Measurements from ENCODE around the gene ELSPBP1. TPM values are rescaled to one million over a fixed set of nuclear protein-coding genes. Genes with fewer than 3 reads are reported as not detected.
"Not testable (repeated sequence)": the region's sequence is repeated elsewhere in the genome, so short reads cannot be mapped to it uniquely, and the experiment has no call there.

Gene ELSPBP1
- not detected in 2 replicates for polyA plus RNA-seq (2011; rRNA removed)
- not detected in 2 replicates for polyA minus RNA-seq (2011; rRNA and poly(A)+ RNA removed)

GRCh38 chr19:47994209-47994802 lies at the start of gene ELSPBP1:
Gene ELSPBP1, plus strand, starts transcription at chr19:47994632. Its CDS starts 14,036 bp downstream, at chr19:48008668.
- POLR2A ChIA-PET: no interaction called here
- no peaks in the 10 kb centered on the region for H3K9me3 ChIP-seq (ENCODE audit: control insufficient read depth, insufficient read depth, low read length)
- H3K27me3 ChIP-seq (ENCODE audit: control insufficient read depth, insufficient read depth, low read length): peaks cover 4% of the 10 kb centered on the region
- no peak within 1 kb of the TSS for H3K4me3 ChIP-seq (ENCODE audit: low read depth, low read length)
- no peak for DNase-seq (ENCODE audit: low read depth, low spot score)
- no peak for TF ChIP-seq CTCF (IDR thresholded peaks at IDR 0.05; ENCODE audit: low read depth, low read length)
- CTCF ChIA-PET: interaction anchor here (0.6 to 1.7 kb wide), 2 partner anchors 31 to 191 kb away, joined by 3 to 5 read pairs; no protein-coding TSS in a partner anchor
- no peak within 1 kb of the TSS for H3K27ac ChIP-seq (ENCODE audit: low read depth, low read length)

GRCh38 chr19:47949852-47950521 lies 44.4 kb upstream of the ELSPBP1 start:
- CTCF ChIA-PET; POLR2A ChIA-PET; DNase-seq (ENCODE audit: low read depth, low spot score); H3K27ac ChIP-seq (ENCODE audit: low read depth, low read length); H3K9me3 ChIP-seq (ENCODE audit: control insufficient read depth, insufficient read depth, low read length); H3K4me3 ChIP-seq (ENCODE audit: low read depth, low read length); H3K27me3 ChIP-seq (ENCODE audit: control insufficient read depth, insufficient read depth, low read length): not testable (repeated sequence)
- TF ChIP-seq CTCF (IDR thresholded peaks at IDR 0.05; ENCODE audit: low read depth, low read length): 0 out of 2 replicates have a peak, but pooled peaks have one; percentile 18

DNA sequence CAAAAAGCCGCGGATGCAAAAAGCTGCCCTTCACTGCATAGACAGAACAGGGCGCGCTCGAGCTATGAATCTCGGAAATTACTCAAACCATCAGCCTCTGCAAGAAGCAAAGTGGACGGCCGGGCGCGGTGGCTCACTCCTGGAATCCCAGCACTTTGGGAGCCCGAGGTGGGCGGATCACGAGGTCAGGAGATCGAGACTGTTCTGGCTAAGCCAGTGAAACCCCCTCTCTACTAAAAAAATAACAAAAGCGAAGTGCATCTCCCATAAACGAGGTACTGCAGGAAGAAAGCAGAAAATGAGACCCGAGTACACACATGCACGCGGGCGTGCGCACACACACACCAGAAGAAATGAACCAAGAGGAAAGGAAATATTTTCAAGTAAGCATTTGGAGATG lies 42.3 kb upstream of the ELSPBP1 start:
- H3K27ac ChIP-seq (ENCODE audit: low read depth, low read length); H3K4me3 ChIP-seq (ENCODE audit: low read depth, low read length); H3K9me3 ChIP-seq (ENCODE audit: control insufficient read depth, insufficient read depth, low read length); DNase-seq (ENCODE audit: low read depth, low spot score); CTCF ChIA-PET; POLR2A ChIA-PET; H3K27me3 ChIP-seq (ENCODE audit: control insufficient read depth, insufficient read depth, low read length): not testable (repeated sequence)

DNA sequence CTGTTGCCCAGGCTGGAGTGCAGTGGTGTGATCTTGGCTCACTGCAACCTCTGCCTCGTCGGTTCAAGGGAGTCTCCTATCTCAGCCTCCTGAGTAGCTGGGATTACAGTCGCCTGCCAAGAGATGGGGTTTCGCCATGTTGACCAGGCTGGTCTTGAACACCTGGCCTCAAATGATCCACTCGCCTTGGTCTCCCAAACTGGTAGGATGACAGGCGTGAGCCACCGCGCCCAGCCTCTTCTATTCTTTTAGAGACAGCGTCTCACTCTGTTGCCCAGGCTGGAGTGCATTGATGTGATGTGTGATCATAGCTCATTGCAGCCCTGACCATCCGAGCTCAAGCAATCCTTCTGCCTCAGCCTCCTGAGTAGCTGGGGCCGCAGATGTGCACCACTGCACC lies 38.5 kb upstream of the ELSPBP1 start:
- CTCF ChIA-PET; POLR2A ChIA-PET; H3K4me3 ChIP-seq (ENCODE audit: low read depth, low read length); H3K27me3 ChIP-seq (ENCODE audit: control insufficient read depth, insufficient read depth, low read length); H3K27ac ChIP-seq (ENCODE audit: low read depth, low read length); H3K9me3 ChIP-seq (ENCODE audit: control insufficient read depth, insufficient read depth, low read length); DNase-seq (ENCODE audit: low read depth, low spot score): not testable (repeated sequence)

GRCh38 chr19:47973529-47973928 lies 20.9 kb upstream of the ELSPBP1 start:
- DNase-seq (ENCODE audit: low read depth, low spot score): no peak
- Histone ChIP-seq H3K27ac (ENCODE audit: low read depth, low read length) (no peak overlapping the region), H3K4me3 (ENCODE audit: low read depth, low read length) (no peak overlapping the region), H3K9me3 (ENCODE audit: control insufficient read depth, insufficient read depth, low read length) (no peaks in the 10 kb centered on the region), H3K27me3 (ENCODE audit: control insufficient read depth, insufficient read depth, low read length) (peaks cover 2% of the 10 kb centered on the region)
- ChIA-PET CTCF (interaction anchor here (0.7 to 1.1 kb wide), 2 partner anchors 10 to 178 kb away, joined by 4 to 9 read pairs; no protein-coding TSS in a partner anchor), POLR2A (no interaction called here)
- TF ChIP-seq CTCF (IDR thresholded peaks at IDR 0.05; ENCODE audit: low read depth, low read length): no peak

DNA sequence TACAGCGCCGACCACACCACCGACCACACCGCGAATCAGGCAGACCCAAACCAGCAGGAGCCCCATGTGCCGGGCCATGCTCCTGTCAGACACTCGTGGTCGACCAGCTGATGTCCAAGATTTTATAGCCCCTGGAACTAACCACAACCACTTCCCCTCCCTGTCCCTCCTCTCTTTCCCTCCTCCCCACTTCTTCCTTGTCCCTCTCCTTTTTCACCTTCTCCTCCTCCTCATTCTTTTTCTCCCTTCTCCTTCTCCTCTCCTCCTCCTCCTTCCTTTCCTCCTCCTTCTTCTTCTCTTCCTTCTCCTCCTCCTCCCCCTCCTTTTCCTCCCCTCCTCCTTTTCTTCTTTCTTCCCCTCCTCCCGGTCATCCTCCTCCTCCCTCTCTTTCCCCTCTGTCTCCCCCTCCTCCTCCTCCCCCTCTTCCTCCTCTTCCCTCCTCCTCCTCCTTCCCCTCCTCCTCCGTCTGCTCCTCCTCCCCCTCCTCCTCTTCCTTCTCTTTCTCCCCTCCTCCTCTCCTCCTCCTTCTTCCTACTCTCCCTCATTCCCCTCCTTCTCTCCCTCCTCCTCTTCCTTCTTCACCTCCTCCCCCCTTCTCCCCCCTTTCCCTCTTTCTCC lies 3.1 kb upstream of the ELSPBP1 start:
- no peak for TF ChIP-seq CTCF (IDR thresholded peaks at IDR 0.05; ENCODE audit: low read depth, low read length)
- H3K27ac ChIP-seq (ENCODE audit: low read depth, low read length): no peak overlapping the region
- POLR2A ChIA-PET: no interaction called here
- DNase-seq (ENCODE audit: low read depth, low spot score): no peak
- H3K27me3 ChIP-seq (ENCODE audit: control insufficient read depth, insufficient read depth, low read length): peaks cover 8% of the 10 kb centered on the region
- no peak overlapping the region for H3K4me3 ChIP-seq (ENCODE audit: low read depth, low read length)
- CTCF ChIA-PET: no interaction called here
- H3K9me3 ChIP-seq (ENCODE audit: control insufficient read depth, insufficient read depth, low read length): no peaks in the 10 kb centered on the region
